ENCODE results near the gene CMIP. TPM values are rescaled to one million over a fixed set of nuclear protein-coding genes. Genes with fewer than 3 reads are reported as not detected.

Gene CMIP
- polyA plus RNA-seq, 1 of the 3 experiments (the other 2 are of a cell fraction) = 5.4 TPM

- H3F3A ChIP-seq (replicated peaks; ENCODE audit: insufficient read depth) = peaks cover 2% of the 10 kb centered on the region
- no peak overlapping the region for H2AFZ ChIP-seq (ENCODE audit: low read depth)
- H3K36me3 ChIP-seq (replicated peaks in 1 of 2; ENCODE audit: control insufficient read depth in 1 of 2, insufficient read depth in 2 of 2, low read length in 1 of 2) = no peaks in the 10 kb centered on the region
- no peaks in the 10 kb centered on the region for H3K9me3 ChIP-seq
- WGBS (ENCODE audit: low lambda C conversion rate) = 92% methylated on average over 14 of the region's 18 CpGs
- ChIA-PET CTCF (interaction anchor here (0.7 to 0.8 kb wide), 2 partner anchors 15 to 58 kb away, joined by 3 read pairs; no protein-coding TSS in a partner anchor), POLR2A (interaction anchor here (0.6 kb wide), 1 partner anchor 88 kb away, joined by 3 read pairs; no protein-coding TSS in a partner anchor)
- H3K27me3 ChIP-seq (ENCODE audit: insufficient read depth) = no peaks in the 10 kb centered on the region
- TF ChIP-seq FOSL2 (IDR thresholded peaks at IDR 0.05; ENCODE audit: borderline replicate concordance, low read depth) (no peak), MAX (IDR thresholded peaks at IDR 0.05; ENCODE audit: low read depth) (no peak), FOXM1 (IDR thresholded peaks at IDR 0.05; ENCODE audit: low read depth) (no peak), TEAD4 (IDR thresholded peaks at IDR 0.05; ENCODE audit: borderline replicate concordance, insufficient read depth) (no peak), RFX5 (IDR thresholded peaks at IDR 0.05; ENCODE audit: low read length) (no peak), ELF1 (IDR thresholded peaks at IDR 0.05) (no peak), PBX3 (IDR thresholded peaks at IDR 0.05) (no peak), RXRA (IDR thresholded peaks at IDR 0.05; ENCODE audit: borderline replicate concordance, low read depth) (no peak), NFIC (IDR thresholded peaks at IDR 0.05; ENCODE audit: borderline replicate concordance) (no peak), IRF3 (IDR thresholded peaks at IDR 0.05; ENCODE audit: low read depth, low read length) (no peak), EP300 (IDR thresholded peaks at IDR 0.05; ENCODE audit: borderline replicate concordance in 1 of 2, low read depth in 1 of 2, low read length in 1 of 2) (no peak), JUND (IDR thresholded peaks at IDR 0.05) (no peak)
- no peak overlapping the region for H3K4me3 ChIP-seq (ENCODE audit: low read depth in 2 of 2, low read length in 1 of 2)
- H3K9me2 ChIP-seq = no peaks in the 10 kb centered on the region
- no peak overlapping the region for H3K27ac ChIP-seq (ENCODE audit: low read depth in 2 of 2, low read length in 1 of 2)
- H3K4me1 ChIP-seq (ENCODE audit: control insufficient read depth in 1 of 2, insufficient read depth in 2 of 2, low read depth in 1 of 2, low read length in 1 of 2) = peaks cover 0 to 3% of the 10 kb centered on the region in 2 experiments; a peak in 1 of 4 replicates
- DNase-seq = no peak
- H3K4me2 ChIP-seq = no peak overlapping the region
- peaks cover 48% of the 10 kb centered on the region for H4K20me1 ChIP-seq (ENCODE audit: insufficient read depth)
- H3K79me2 ChIP-seq (ENCODE audit: insufficient read depth) = peaks cover 49% of the 10 kb centered on the region
- no peak overlapping the region for H3K9ac ChIP-seq
Observed at GRCh38 chr16:81465375-81465943, 20.9 kb downstream of the CMIP start.

DNA sequence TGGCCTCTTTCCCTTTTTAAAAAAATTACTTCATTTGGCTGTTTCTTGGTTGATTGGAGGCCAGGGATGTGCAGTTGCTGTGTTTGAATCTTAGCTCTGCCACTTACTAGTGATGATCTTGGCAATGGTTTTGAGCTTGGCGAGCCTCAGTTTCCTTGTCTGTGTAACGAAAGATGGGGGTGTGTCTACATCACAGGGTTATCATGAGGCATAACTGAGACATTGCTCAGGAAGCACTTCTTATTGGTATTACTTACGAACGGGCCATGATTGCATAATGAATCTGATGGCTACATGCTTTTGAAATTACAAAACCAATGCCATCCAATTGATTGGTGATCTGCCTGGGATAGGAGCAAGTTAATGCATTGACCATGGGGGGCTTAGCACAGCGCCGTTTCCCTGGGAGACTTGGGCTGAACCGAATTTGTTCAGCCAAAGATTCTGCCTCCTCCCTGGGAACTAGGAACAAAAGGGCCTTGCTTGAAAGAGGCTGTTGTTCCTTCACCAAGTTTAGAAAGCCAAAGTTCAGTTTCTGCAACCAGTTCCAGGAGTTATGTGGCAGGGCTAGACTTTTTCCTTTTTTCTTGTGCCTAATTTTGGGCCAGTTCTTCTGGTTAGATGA lies 21.9 kb downstream of the CMIP start:
- peaks cover 0 to 3% of the 10 kb centered on the region in 2 experiments; a peak in 1 of 4 replicates for H3K4me1 ChIP-seq (ENCODE audit: control insufficient read depth in 1 of 2, insufficient read depth in 2 of 2, low read depth in 1 of 2, low read length in 1 of 2)
- no peak overlapping the region for H3K9ac ChIP-seq
- ChIA-PET POLR2A (no interaction called here), CTCF (no interaction called here)
- TF ChIP-seq GATA2 (CRISPR knock-in tag; IDR thresholded peaks at IDR 0.05) (no peak), EP300 (IDR thresholded peaks at IDR 0.05; ENCODE audit: borderline replicate concordance in 1 of 2, low read depth in 1 of 2, low read length in 1 of 2) (no peak), NFIC (IDR thresholded peaks at IDR 0.05; ENCODE audit: borderline replicate concordance) (no peak)
- TF ChIP-seq, protein P1, sequence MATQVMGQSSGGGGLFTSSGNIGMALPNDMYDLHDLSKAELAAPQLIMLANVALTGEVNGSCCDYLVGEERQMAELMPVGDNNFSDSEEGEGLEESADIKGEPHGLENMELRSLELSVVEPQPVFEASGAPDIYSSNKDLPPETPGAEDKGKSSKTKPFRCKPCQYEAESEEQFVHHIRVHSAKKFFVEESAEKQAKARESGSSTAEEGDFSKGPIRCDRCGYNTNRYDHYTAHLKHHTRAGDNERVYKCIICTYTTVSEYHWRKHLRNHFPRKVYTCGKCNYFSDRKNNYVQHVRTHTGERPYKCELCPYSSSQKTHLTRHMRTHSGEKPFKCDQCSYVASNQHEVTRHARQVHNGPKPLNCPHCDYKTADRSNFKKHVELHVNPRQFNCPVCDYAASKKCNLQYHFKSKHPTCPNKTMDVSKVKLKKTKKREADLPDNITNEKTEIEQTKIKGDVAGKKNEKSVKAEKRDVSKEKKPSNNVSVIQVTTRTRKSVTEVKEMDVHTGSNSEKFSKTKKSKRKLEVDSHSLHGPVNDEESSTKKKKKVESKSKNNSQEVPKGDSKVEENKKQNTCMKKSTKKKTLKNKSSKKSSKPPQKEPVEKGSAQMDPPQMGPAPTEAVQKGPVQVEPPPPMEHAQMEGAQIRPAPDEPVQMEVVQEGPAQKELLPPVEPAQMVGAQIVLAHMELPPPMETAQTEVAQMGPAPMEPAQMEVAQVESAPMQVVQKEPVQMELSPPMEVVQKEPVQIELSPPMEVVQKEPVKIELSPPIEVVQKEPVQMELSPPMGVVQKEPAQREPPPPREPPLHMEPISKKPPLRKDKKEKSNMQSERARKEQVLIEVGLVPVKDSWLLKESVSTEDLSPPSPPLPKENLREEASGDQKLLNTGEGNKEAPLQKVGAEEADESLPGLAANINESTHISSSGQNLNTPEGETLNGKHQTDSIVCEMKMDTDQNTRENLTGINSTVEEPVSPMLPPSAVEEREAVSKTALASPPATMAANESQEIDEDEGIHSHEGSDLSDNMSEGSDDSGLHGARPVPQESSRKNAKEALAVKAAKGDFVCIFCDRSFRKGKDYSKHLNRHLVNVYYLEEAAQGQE (IDR thresholded peaks at IDR 0.05; ENCODE audit: low read depth, low read length) = no peak
- H3K79me2 ChIP-seq (ENCODE audit: insufficient read depth) = peaks cover 45% of the 10 kb centered on the region
- H3K9me2 ChIP-seq = no peaks in the 10 kb centered on the region
- no peaks in the 10 kb centered on the region for H3K27me3 ChIP-seq (ENCODE audit: insufficient read depth)
- no peak overlapping the region for H2AFZ ChIP-seq (ENCODE audit: low read depth)
- H3K9me3 ChIP-seq = no peaks in the 10 kb centered on the region
- H3K4me2 ChIP-seq = no peak overlapping the region
- DNase-seq = no peak
- WGBS (ENCODE audit: low lambda C conversion rate) = 92% methylated on average over 7 of the region's 7 CpGs
- H3K4me3 ChIP-seq (ENCODE audit: low read depth in 2 of 2, low read length in 1 of 2) = no peak overlapping the region
- no peaks in the 10 kb centered on the region for H3K36me3 ChIP-seq (replicated peaks in 1 of 2; ENCODE audit: control insufficient read depth in 1 of 2, insufficient read depth in 2 of 2, low read length in 1 of 2)
- H3K27ac ChIP-seq (ENCODE audit: low read depth in 2 of 2, low read length in 1 of 2) = no peak overlapping the region; a peak in 1 of 4 replicates
- H4K20me1 ChIP-seq (ENCODE audit: insufficient read depth) = peaks cover 40% of the 10 kb centered on the region
- H3F3A ChIP-seq (replicated peaks; ENCODE audit: insufficient read depth) = peaks cover 8% of the 10 kb centered on the region

All from SK-N-SH (cell line).